C4-2B (cell line): ENCODE measurements around the gene MTIF3.
"Not testable (repeated sequence)": the region's sequence is repeated elsewhere in the genome, so short reads cannot be mapped to it uniquely, and the experiment has no call there.

Experiments used
- H3K27ac ChIP-seq: fragments of 450-650 bp; 2 replicates; pipeline ENCODE4 v1.5.1; 2017
- ZFX ChIP-seq: fragments of 450-650 bp; IDR thresholded peaks from 2 replicates; pipeline ENCODE4 v1.6.1; 2017
- TF ChIP-seq, protein P1 (sequence below): fragments of 450-650 bp; conservative IDR thresholded peaks from 2 replicates; pipeline ENCODE4 v1.5.1; 2017; ENCODE audit warnings: mild to moderate bottlenecking

The MTIF3 gene

DNA sequence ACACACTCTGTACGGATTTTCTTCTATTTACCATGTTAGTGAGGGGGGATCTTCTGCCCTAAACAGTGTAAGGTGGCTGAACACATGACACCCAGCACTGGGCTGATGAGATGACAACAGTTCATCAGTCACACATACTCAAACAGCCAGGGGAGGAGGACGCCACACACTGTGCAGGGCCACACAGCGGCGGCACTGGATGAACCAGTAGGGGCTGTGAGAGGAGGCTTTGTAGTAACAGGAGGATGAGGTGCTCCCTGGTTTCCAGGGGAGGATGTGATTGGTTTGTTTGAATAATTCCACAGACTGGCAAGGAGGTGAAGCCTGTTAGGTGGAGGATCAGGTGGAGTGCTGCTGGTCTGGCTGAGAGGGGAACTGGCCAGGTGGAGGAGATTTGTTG lies 42.3 kb downstream of the MTIF3 start:
- H3K27ac ChIP-seq: no peak overlapping the region
- TF ChIP-seq, protein P1, sequence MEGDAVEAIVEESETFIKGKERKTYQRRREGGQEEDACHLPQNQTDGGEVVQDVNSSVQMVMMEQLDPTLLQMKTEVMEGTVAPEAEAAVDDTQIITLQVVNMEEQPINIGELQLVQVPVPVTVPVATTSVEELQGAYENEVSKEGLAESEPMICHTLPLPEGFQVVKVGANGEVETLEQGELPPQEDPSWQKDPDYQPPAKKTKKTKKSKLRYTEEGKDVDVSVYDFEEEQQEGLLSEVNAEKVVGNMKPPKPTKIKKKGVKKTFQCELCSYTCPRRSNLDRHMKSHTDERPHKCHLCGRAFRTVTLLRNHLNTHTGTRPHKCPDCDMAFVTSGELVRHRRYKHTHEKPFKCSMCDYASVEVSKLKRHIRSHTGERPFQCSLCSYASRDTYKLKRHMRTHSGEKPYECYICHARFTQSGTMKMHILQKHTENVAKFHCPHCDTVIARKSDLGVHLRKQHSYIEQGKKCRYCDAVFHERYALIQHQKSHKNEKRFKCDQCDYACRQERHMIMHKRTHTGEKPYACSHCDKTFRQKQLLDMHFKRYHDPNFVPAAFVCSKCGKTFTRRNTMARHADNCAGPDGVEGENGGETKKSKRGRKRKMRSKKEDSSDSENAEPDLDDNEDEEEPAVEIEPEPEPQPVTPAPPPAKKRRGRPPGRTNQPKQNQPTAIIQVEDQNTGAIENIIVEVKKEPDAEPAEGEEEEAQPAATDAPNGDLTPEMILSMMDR: no peak
- no peak for TF ChIP-seq ZFX

DNA sequence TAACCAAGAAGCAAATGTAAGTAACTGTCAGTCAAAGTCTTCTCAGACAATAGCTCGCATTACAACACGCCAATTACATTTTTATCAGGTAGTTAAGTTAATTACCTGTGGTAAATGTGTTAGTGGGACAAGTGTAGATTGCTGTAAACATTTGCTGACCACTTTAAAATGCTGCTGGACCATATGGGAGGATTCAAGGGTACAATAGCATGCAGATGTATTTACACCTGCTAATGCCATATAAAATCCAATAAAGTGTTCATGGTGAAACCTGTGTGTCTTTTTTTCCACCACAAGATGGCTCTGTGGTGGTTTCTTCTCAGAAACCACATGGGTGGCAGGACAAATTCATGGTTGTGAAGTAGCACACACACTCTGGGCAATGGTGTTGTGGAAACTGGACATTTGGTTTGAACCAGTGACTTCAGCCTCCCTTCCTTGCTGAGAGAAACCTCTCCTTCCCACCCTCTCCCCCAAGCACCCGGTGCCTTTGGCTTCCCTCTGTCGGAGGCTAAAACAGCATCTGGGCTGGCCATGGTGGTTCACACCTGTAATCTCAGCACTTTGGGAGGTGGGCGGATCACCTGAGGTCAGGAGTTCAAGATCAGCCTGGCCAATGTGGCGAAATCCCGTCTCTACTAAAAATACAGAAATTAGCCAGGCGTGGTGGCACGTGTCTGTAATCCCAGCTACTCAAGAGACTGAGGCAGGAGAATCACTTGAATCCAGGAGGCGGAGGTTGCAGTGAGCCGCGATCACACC lies 44.0 kb downstream of the MTIF3 start:
- TF ChIP-seq, protein P1: peak; percentile 92
- no peak for TF ChIP-seq ZFX
- H3K27ac ChIP-seq: no peak overlapping the region

DNA sequence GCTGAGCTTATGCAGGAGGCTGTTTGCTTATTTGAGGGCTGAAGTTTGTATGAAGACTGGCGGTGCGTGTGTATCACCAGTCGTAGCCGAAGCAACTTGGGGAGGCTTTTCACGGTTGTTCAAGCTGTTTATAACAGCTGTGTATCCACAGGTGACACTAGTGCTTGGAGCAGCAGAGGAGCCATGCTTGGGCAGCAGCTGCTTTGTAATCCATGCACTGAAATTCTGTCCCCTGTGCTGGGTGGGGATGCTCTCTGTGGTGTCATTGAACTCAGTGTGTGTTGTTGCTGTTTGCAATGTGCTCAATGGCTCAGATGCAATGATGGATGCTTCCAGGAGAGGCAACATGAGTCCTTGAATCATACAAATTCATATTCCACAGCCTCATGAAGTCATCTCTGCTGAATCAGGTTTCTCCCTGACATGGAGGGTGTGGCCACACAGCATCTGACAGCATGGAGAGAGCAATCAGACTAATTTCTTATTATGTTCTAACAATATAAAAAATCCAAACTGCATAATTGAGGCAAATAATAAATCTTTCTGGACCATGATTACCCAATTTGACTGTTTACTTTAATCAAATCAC lies 44.7 kb downstream of the MTIF3 start:
- no peak overlapping the region for H3K27ac ChIP-seq
- TF ChIP-seq, protein P1: no peak
- TF ChIP-seq ZFX: no peak

GRCh38 chr13:27404680-27405079 lies 45.7 kb downstream of the MTIF3 start:
- no peak overlapping the region for H3K27ac ChIP-seq
- TF ChIP-seq, protein P1: no peak
- TF ChIP-seq ZFX: no peak

DNA sequence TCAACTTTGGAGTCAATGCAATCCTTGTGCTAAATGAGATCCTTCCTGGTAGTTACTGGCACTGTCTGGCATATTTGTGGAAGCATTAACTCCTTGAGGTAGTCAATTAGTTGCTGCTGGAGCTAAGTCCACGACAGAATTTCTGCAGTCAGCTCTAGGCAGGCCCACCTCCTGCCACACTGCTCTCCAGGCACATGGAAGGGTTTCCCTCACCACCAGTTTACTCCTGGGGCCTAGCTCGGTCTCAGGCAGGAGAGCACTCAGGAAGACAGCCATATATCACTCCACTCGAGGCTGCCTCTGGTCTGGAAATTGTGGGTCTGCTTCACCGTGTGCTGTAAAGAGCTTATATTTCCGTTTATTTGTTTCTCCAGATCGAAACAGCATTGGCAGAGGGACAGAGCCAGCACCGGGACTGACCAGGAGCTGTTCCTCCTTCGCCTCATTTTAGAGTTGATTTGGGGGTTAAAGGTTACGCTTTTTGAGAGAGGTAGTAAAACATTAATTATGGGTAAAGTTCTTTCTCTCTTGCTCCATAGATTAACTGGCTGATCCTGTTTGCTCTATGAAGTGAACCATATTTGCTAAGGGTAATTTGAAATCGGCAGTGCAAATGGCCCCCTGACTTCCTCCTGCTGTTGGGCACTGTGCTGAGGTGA lies 46.5 kb downstream of the MTIF3 start:
- no peak overlapping the region for H3K27ac ChIP-seq
- no peak for TF ChIP-seq ZFX
- TF ChIP-seq, protein P1: no peak

- TF ChIP-seq, protein P1: no peak
- TF ChIP-seq ZFX: no peak
- H3K27ac ChIP-seq: no peak overlapping the region
These were observed 47.1 kb downstream of the MTIF3 start for GRCh38 chr13:27403203-27403678.

DNA sequence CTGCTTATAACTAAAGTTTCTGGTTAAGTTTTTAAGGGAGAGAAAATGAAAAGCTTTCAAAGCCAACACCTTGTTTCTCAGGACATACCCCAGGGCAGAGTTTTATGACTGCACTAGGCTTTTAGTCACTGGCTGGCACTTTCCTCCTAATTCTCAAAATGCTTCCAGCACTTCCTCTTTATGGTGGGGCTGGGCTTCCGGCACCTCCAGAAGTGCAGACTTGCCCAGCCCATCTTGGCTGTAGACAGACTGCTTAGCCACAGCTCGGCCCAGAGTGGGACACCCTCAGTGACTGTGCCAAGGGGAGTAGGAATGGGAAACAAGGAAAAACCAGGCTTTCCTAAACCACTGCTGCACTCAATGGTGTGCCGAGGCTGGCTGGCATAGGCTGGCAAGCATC lies 49.2 kb downstream of the MTIF3 start:
- TF ChIP-seq ZFX: no peak
- TF ChIP-seq, protein P1: no peak
- no peak overlapping the region for H3K27ac ChIP-seq

DNA sequence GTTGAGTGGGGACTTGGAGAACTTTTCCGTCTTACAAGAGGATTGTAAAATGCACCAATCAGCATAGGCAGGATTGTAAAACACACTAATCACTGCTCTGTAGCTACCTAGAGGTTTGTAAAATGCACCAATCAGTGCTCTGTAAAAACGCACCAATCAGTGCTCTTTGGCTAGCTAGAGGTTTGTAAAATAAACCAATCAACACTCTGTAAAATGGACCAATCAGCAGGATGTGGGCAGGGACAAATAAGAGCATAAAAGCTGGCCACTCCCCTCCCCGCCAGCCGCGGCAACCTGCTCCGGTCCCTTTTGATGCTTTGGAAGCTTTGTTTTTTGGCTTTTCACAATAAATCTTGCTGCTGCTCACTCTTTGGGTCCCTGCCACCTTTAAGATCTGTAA lies 50.0 kb downstream of the MTIF3 start:
- not testable (repeated sequence) for H3K27ac ChIP-seq
